HFF-Myc (cell line): ENCODE data around the gene EIF2B2.
A peak's percentile ranks its signal among the peaks of the same experiment; 100 is the strongest.
"Not testable (repeated sequence)": the region's sequence is repeated elsewhere in the genome, so short reads cannot be mapped to it uniquely, and the experiment has no call there.

Source experiments
- DNase-seq: peaks from one replicate; pipeline ENCODE4 v3.0.0-alpha.2; 2011; ENCODE audit warnings: low read depth; ENCODE audit errors: extremely low read depth
- H3K4me3 ChIP-seq: replicated peaks from 2 replicates; pipeline ENCODE4 v1.5.1; 2011; ENCODE audit warnings: low read depth, mild to moderate bottlenecking, control low read depth, low read length
- CTCF ChIP-seq: IDR thresholded peaks from 2 replicates; pipeline ENCODE4 v1.5.1; 2012; ENCODE audit warnings: mild to moderate bottlenecking, low read depth, low read length, control low read depth; ENCODE audit errors: missing control alignments

Gene EIF2B2

GRCh38 chr14:74988993-74989392, 13.7 kb upstream of the EIF2B2 start:
- no peak overlapping the region for H3K4me3 ChIP-seq
- no peak for TF ChIP-seq CTCF
- no peak for DNase-seq

GRCh38 chr14:74994182-74994581, 8.5 kb upstream of the EIF2B2 start:
- DNase-seq = not testable (repeated sequence)

GRCh38 chr14:74995781-74996180, 6.9 kb upstream of the EIF2B2 start:
- not testable (repeated sequence) for DNase-seq, H3K4me3 ChIP-seq

More at GRCh38 chr14:74994182-74994581, 8.5 kb upstream of the EIF2B2 start:
- not testable (repeated sequence) for H3K4me3 ChIP-seq

- TF ChIP-seq CTCF = no peak
- DNase-seq = no peak
Measured at GRCh38 chr14:75001261-75001660, 1.5 kb upstream of the EIF2B2 start.

GRCh38 chr14:75001899-75002298, 822 bp upstream of the EIF2B2 start:
- no peak for DNase-seq
- peak overlapping the region; percentile 90 for H3K4me3 ChIP-seq
- no peak for TF ChIP-seq CTCF

More at GRCh38 chr14:75001261-75001660, 1.5 kb upstream of the EIF2B2 start:
- H3K4me3 ChIP-seq = no peak overlapping the region

- TF ChIP-seq CTCF = no peak
- H3K4me3 ChIP-seq = peak overlapping the region; percentile 90
- DNase-seq = no peak
Measured at GRCh38 chr14:75003250-75004027, 718 bp downstream of the EIF2B2 start.

- no peak for TF ChIP-seq CTCF
- DNase-seq = no peak
- H3K4me3 ChIP-seq = no peak overlapping the region
Measured at GRCh38 chr14:75005357-75005756, 2.6 kb downstream of the EIF2B2 start.

GRCh38 chr14:75009176-75009575, 6.5 kb downstream of the EIF2B2 start:
- H3K4me3 ChIP-seq = no peak overlapping the region
- no peak for TF ChIP-seq CTCF

More at GRCh38 chr14:75009176-75009575, 6.5 kb downstream of the EIF2B2 start:
- DNase-seq = no peak
